ENCODE measurements around the gene HUNK.

GRCh38 chr21:31912501-31912900 lies 39.7 kb downstream of the HUNK start:
- TF ChIP-seq CTCF (IDR thresholded peaks at IDR 0.05) (no peak), EP300 (IDR thresholded peaks at IDR 0.05) (no peak), POLR2A (IDR thresholded peaks at IDR 0.05; ENCODE audit: low read depth) (no peak), POLR2AphosphoS5 (IDR thresholded peaks at IDR 0.05) (no peak)
